ENCODE data around the gene C19orf81. TPM values are rescaled to one million over a fixed set of nuclear protein-coding genes. Genes with fewer than 3 reads are reported as not detected.
A peak's percentile ranks its signal among the peaks of the same experiment; 100 is the strongest.

C19orf81 gene
- total RNA-seq, 1 donor from 2014 or later = 2.3 TPM

GRCh38 chr19:50686310-50687032 is 37.2 kb downstream of the C19orf81 start:
- DNase-seq = no peak

- no peak for DNase-seq
Measured at GRCh38 chr19:50688766-50689165, 39.5 kb downstream of the C19orf81 start.

DNA sequence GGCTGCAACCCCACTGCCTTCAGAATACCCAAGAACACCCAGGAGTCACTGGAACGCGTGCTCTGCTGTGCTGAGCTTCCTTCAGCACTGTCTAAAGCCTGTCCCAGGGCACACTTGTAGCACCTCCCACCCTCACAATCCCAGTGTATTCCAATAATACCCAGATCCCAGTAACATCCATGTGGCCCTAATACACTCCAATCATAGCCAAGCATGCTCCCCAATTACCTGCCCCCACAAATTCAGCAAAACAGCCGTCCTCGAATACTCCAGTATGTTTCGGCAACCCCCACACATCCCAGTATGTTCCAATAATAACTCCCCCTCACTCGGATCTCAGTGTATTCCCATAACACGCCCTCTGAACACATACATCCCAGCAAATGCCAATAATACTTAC is 41.2 kb downstream of the C19orf81 start:
- DNase-seq = no peak

- DNase-seq = no peak
Measured at GRCh38 chr19:50693064-50693975, 44.1 kb downstream of the C19orf81 start.

DNA sequence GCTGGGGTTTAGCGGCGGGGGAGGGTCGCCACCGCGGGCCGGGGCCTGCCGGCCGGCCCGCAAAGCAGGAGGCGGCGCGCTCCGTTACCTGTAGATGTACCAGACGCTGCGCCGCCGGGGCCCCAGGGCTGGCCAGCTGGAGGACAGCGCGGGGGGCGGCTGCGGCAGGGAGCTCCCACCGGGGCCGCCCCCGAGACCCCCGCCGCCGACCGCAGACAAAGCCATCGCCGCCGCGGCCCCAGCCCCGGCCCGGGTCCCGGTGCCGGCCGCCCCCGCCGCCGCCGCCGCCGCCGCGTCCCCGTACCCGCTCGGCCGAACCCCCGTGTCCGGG is 45.5 kb downstream of the C19orf81 start:
- DNase-seq = no peak

- DNase-seq = peak; percentile 32
Measured at GRCh38 chr19:50695251-50696093, 46.2 kb downstream of the C19orf81 start.

DNA sequence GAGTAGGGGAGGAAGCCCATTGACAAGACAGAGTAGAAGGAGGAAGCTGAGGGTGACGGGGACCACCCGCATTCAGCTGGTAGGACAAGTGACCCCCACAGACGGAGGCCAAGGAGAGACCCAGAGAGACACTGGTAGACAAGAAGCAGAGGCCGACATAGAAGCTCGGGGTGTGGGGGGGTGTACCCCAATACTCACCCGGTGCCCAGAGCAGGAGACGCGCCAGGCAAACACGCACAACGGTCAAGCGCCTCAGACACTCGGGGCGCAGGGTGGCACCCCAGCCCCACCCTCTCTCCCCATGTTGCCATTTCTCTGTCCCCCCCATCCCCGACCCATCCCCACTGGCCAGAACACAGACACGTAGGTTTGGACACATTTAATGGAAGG is 46.8 kb downstream of the C19orf81 start:
- no peak for DNase-seq

GRCh38 chr19:50697414-50698124 is 48.3 kb downstream of the C19orf81 start:
- DNase-seq = no peak

GRCh38 chr19:50701367-50701985 is 52.2 kb downstream of the C19orf81 start:
- no peak for DNase-seq

GRCh38 chr19:50702158-50702870 is 53.1 kb downstream of the C19orf81 start:
- DNase-seq = no peak

DNA sequence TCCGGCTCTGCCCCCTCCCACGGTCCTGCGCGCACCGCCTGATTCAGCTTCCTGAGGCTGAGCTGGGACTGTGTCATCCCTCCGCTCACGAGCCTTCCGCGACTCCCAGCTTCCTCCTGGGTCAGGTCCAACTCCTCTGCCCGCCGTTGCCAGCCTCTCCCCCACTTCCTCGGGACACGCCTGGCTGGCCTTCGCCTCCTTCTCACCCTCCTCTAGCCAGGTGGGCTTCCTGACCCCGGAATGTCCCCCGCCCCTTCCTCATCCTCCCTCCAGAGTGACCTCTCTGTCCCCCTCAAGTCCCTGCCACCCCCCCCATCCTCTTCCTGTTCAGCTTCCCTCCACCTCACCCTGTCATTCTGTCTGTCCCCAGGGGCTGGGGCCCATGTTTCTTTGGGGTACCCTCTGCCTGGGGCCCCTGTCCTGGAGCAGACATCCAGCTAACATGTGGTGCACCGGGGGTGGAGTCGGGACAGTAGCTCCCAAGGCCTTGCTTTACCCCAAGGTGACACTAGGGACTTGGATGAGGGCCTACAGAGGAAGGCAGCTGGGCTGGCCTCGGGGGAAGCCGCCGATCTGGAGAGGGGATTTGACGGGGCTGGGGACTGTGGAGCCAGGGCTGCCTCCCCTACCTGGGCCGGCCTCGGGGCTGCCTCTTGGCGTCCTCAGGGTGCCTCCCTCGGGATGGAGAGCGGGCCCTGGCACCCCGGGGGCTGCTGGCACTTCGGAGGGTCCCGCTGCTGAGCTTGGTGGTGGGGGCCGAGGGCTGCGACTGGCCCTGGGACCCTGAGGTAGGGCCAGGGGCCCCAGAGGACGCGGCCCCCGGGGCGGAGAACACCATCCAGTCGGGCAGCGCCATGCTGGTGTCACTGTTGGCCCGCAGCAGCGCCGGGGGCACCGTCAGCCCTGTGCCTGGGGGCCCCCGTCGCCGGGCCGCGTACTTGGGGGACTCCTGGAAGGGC is 53.9 kb downstream of the C19orf81 start:
- DNase-seq = peak; percentile 15

- DNase-seq = no peak
Measured at GRCh38 chr19:50703915-50704796, 54.9 kb downstream of the C19orf81 start.

- DNase-seq = peak; percentile 31
Measured at GRCh38 chr19:50705422-50706019, 56.3 kb downstream of the C19orf81 start.

- DNase-seq = no peak
Measured at GRCh38 chr19:50706387-50706786, 57.1 kb downstream of the C19orf81 start.

GRCh38 chr19:50708179-50708879 is 59.1 kb downstream of the C19orf81 start:
- DNase-seq = no peak
